GM10266 (cell line): ENCODE data around the gene KCTD14.

Experiments
- DNase-seq: peaks from one replicate; pipeline ENCODE4 v3.0.0; 2012; ENCODE audit errors: extremely low spot score
- TF ChIP-seq, protein P1 (sequence below): IDR thresholded peaks from 2 replicates; pipeline ENCODE4 v1.5.1; 2012; ENCODE audit warnings: mild to moderate bottlenecking, low read depth; ENCODE audit not compliant: control insufficient read depth, insufficient read depth; ENCODE audit errors: missing control alignments

The KCTD14 gene

GRCh38 chr11:77968337-77968736, 54.7 kb downstream of the KCTD14 start:
- TF ChIP-seq, protein P1, sequence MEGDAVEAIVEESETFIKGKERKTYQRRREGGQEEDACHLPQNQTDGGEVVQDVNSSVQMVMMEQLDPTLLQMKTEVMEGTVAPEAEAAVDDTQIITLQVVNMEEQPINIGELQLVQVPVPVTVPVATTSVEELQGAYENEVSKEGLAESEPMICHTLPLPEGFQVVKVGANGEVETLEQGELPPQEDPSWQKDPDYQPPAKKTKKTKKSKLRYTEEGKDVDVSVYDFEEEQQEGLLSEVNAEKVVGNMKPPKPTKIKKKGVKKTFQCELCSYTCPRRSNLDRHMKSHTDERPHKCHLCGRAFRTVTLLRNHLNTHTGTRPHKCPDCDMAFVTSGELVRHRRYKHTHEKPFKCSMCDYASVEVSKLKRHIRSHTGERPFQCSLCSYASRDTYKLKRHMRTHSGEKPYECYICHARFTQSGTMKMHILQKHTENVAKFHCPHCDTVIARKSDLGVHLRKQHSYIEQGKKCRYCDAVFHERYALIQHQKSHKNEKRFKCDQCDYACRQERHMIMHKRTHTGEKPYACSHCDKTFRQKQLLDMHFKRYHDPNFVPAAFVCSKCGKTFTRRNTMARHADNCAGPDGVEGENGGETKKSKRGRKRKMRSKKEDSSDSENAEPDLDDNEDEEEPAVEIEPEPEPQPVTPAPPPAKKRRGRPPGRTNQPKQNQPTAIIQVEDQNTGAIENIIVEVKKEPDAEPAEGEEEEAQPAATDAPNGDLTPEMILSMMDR, result no peak
- DNase-seq, result no peak

DNA sequence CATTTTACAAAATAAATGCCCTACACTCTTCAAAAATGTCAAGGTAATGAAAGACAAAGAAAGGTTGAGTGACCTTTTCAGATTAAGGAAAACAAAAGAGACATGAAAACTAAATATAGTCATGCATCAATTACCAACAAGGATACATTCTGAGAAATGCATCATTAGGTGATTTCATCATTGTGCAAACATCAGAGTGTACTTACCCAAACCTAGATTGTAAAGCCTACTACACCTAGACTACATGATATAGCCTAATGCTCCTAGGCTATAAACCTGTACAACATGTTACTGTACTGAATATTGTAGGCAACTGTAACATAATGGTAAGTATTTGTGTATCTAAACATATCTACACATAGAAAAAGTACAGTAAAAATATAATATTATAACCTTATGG, 55.3 kb downstream of the KCTD14 start:
- TF ChIP-seq, protein P1, result no peak

DNA sequence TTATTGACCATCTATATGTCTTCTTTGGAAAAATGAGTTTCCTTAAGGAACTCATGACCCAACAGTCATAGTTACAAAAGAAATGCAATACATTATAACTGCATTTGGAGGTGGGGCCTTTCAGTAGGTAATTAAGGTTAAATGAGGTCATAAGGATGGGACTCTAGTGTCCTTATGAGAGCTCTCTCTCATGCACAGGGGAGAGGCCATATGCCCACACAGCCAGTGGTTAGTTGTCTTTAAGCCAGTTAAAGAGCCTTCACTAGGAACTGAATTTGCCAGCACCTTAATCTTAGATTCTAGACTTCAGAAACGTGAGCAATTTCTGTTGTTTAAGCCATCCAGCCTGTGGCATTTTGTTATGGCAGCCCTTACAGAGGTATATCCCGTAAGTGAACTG, 56.0 kb downstream of the KCTD14 start:
- TF ChIP-seq, protein P1, result no peak
- DNase-seq, result no peak

More for the DNA sequence above, 55.3 kb downstream of the KCTD14 start:
- no peak for DNase-seq

DNA sequence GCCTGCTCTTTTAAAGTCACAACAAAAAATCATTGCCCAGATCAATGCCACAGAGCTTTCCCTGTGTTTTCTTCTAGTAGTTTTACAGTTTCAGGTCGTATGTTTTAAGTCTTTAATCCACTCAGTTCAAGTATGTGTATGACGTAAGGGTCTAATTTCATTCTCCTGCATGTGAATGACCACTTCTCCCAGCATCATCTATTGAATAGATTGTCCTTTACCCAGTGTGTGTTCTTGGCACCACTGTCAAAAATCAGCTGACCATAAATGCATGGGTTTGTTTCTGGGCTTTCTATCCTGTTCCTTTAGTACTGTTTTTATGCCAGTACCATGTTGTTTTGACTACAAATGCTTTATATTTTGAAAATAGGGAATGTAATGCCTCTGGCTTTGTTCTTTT, 56.7 kb downstream of the KCTD14 start:
- TF ChIP-seq, protein P1, result no peak
- DNase-seq, result no peak
